ENCODE data around the gene ABCA2.

The ABCA2 gene

DNA sequence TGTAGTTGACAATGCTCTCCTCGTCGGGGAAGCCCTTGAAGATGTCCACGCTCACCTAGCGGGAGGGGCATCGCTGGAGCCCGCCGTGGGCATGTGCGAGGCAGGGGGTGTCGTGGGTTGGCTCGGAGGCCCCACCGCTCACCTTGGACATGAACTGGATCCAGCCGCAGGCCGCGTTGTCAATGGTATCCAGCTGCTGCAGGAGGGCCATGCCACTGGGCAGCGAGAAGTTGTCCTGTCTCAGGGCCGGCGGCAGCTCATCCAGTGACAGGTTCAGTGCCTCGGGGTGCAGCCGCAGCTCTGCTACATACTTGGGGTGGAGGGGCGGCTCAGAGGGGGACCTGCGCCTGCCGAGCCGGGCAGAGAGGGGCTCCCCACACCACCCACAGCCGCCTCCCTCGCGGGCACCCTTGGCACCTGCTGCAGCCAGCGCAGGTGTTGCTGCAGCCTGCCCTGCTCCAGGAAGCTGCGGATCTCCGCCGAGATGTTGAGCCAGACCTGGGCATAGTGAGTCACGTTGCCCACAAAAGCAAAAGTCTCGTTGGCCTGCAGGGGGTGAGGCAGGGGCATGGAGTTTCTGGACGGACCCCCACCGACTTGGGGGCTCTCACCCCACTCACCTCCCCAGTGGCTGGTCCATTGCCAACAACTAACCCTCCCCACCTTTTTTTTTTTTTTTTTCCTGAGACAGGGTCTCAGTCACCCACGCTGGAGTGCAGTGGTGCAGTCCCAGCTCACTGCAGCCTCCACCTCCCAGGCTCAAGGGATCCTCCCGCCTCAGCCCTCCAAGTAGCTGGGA lies 9.1 kb downstream of the ABCA2 start:
- no peak for ATAC-seq
- no peak for TF ChIP-seq CSDC2 (CRISPR knock-in tag; IDR thresholded peaks at IDR 0.05)
- no peak for TF ChIP-seq ZNF565 (CRISPR knock-in tag; conservative IDR thresholded peaks at IDR 0.05; ENCODE audit: low read depth)

DNA sequence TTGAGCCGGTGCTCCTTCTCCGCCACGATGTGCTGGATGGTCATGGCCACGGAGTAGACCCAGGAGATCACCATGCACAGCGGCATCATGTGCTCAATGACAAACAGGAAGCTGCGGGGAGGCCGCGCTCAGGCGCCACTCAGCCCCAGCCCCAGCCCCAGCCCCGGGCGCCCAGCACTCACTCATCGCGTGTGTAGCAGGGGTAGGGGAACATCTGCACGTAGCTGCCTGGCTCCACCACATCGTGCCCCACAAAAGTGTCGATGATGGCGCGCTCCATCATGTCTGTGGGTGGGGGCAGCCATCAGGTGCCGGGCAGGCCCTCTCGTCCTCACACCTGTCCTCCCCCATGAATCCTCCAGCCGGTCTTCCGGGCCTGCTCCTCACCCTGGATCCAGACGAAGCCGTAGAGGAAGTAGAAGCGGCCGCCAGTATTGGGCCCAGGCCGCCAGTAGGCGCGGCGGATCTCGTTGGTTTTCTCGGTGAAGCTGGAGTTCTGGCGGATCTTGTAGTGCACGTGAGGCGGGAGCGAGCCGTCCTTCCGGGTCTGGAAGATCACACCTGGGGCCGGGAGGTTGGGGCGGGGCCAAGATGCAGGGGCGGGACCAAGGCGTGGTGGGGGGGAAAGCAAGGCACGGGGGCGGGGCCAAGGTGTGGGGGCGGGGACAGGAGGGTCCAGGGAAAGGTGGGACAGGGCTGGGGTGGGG lies 10.1 kb downstream of the ABCA2 start:
- ATAC-seq: no peak
- TF ChIP-seq, protein P1, sequence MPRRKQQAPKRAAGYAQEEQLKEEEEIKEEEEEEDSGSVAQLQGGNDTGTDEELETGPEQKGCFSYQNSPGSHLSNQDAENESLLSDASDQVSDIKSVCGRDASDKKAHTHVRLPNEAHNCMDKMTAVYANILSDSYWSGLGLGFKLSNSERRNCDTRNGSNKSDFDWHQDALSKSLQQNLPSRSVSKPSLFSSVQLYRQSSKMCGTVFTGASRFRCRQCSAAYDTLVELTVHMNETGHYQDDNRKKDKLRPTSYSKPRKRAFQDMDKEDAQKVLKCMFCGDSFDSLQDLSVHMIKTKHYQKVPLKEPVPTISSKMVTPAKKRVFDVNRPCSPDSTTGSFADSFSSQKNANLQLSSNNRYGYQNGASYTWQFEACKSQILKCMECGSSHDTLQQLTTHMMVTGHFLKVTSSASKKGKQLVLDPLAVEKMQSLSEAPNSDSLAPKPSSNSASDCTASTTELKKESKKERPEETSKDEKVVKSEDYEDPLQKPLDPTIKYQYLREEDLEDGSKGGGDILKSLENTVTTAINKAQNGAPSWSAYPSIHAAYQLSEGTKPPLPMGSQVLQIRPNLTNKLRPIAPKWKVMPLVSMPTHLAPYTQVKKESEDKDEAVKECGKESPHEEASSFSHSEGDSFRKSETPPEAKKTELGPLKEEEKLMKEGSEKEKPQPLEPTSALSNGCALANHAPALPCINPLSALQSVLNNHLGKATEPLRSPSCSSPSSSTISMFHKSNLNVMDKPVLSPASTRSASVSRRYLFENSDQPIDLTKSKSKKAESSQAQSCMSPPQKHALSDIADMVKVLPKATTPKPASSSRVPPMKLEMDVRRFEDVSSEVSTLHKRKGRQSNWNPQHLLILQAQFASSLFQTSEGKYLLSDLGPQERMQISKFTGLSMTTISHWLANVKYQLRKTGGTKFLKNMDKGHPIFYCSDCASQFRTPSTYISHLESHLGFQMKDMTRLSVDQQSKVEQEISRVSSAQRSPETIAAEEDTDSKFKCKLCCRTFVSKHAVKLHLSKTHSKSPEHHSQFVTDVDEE (CRISPR knock-in tag; IDR thresholded peaks at IDR 0.05): no peak
- no peak for TF ChIP-seq TOX (CRISPR knock-in tag; IDR thresholded peaks at IDR 0.05; ENCODE audit: borderline replicate concordance)
- TF ChIP-seq ZC3H10 (CRISPR knock-in tag; IDR thresholded peaks at IDR 0.05): no peak
- TF ChIP-seq, protein P2, sequence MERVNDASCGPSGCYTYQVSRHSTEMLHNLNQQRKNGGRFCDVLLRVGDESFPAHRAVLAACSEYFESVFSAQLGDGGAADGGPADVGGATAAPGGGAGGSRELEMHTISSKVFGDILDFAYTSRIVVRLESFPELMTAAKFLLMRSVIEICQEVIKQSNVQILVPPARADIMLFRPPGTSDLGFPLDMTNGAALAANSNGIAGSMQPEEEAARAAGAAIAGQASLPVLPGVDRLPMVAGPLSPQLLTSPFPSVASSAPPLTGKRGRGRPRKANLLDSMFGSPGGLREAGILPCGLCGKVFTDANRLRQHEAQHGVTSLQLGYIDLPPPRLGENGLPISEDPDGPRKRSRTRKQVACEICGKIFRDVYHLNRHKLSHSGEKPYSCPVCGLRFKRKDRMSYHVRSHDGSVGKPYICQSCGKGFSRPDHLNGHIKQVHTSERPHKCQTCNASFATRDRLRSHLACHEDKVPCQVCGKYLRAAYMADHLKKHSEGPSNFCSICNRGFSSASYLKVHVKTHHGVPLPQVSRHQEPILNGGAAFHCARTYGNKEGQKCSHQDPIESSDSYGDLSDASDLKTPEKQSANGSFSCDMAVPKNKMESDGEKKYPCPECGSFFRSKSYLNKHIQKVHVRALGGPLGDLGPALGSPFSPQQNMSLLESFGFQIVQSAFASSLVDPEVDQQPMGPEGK (CRISPR knock-in tag; IDR thresholded peaks at IDR 0.05; ENCODE audit: borderline replicate concordance): no peak
- TF ChIP-seq TCF4 (CRISPR knock-in tag; IDR thresholded peaks at IDR 0.05; ENCODE audit: borderline replicate concordance): no peak
- TF ChIP-seq ZFP3 (CRISPR knock-in tag; IDR thresholded peaks at IDR 0.05): no peak
- TF ChIP-seq ZNF70 (CRISPR knock-in tag; IDR thresholded peaks at IDR 0.05): no peak
- TF ChIP-seq PPARA (CRISPR knock-in tag; IDR thresholded peaks at IDR 0.05; ENCODE audit: borderline replicate concordance): no peak
- no peak for TF ChIP-seq ISL1 (CRISPR knock-in tag; IDR thresholded peaks at IDR 0.05)
- TF ChIP-seq ESRRG (CRISPR knock-in tag; IDR thresholded peaks at IDR 0.05): no peak
- TF ChIP-seq BACH2 (CRISPR knock-in tag; IDR thresholded peaks at IDR 0.05; ENCODE audit: borderline replicate concordance): no peak
- TF ChIP-seq RARB (CRISPR knock-in tag; IDR thresholded peaks at IDR 0.05): no peak
- no peak for TF ChIP-seq SNAI2 (CRISPR knock-in tag; IDR thresholded peaks at IDR 0.05)
- TF ChIP-seq, protein P3, sequence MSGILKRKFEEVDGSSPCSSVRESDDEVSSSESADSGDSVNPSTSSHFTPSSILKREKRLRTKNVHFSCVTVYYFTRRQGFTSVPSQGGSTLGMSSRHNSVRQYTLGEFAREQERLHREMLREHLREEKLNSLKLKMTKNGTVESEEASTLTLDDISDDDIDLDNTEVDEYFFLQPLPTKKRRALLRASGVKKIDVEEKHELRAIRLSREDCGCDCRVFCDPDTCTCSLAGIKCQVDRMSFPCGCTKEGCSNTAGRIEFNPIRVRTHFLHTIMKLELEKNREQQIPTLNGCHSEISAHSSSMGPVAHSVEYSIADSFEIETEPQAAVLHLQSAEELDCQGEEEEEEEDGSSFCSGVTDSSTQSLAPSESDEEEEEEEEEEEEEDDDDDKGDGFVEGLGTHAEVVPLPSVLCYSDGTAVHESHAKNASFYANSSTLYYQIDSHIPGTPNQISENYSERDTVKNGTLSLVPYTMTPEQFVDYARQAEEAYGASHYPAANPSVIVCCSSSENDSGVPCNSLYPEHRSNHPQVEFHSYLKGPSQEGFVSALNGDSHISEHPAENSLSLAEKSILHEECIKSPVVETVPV (CRISPR knock-in tag; IDR thresholded peaks at IDR 0.05): no peak
- TF ChIP-seq, protein P4, sequence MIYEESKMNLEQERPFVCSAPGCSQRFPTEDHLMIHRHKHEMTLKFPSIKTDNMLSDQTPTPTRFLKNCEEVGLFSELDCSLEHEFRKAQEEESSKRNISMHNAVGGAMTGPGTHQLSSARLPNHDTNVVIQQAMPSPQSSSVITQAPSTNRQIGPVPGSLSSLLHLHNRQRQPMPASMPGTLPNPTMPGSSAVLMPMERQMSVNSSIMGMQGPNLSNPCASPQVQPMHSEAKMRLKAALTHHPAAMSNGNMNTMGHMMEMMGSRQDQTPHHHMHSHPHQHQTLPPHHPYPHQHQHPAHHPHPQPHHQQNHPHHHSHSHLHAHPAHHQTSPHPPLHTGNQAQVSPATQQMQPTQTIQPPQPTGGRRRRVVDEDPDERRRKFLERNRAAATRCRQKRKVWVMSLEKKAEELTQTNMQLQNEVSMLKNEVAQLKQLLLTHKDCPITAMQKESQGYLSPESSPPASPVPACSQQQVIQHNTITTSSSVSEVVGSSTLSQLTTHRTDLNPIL (CRISPR knock-in tag; IDR thresholded peaks at IDR 0.05; ENCODE audit: low read depth): no peak
- TF ChIP-seq GLIS3 (CRISPR knock-in tag; IDR thresholded peaks at IDR 0.05): no peak
- TF ChIP-seq ZNF565 (CRISPR knock-in tag; conservative IDR thresholded peaks at IDR 0.05; ENCODE audit: low read depth): no peak
- no peak for TF ChIP-seq CSDC2 (CRISPR knock-in tag; IDR thresholded peaks at IDR 0.05)
- TF ChIP-seq ZFP30 (CRISPR knock-in tag; IDR thresholded peaks at IDR 0.05): no peak

DNA sequence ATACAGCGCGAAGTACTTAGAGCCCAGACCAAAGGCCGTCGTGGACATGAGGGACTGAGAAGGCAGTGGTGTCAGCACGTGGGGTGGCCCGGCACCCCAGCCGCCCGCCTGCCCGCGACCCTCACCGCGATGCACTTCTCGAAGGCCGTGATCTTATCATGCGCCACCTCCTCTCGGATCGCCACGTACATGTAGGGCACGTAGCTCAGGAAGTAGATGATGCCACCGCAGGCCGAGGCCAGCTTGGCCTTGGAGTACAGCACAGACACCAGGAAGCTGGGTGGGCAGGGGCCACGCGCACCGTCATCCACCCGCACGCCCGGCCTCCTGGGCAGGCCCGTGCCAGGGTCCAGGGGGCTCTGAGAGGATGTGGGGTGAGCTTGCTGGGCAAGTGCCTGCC lies 11.0 kb downstream of the ABCA2 start:
- TF ChIP-seq ZNF8 (CRISPR knock-in tag; IDR thresholded peaks at IDR 0.05): no peak
- TF ChIP-seq ZNF565 (CRISPR knock-in tag; conservative IDR thresholded peaks at IDR 0.05; ENCODE audit: low read depth): no peak
- no peak for TF ChIP-seq OSR1 (CRISPR knock-in tag; IDR thresholded peaks at IDR 0.05)
- no peak for TF ChIP-seq TCF4 (CRISPR knock-in tag; IDR thresholded peaks at IDR 0.05; ENCODE audit: borderline replicate concordance)
- no peak for TF ChIP-seq ZFP30 (CRISPR knock-in tag; IDR thresholded peaks at IDR 0.05)
- TF ChIP-seq PPARA (CRISPR knock-in tag; IDR thresholded peaks at IDR 0.05; ENCODE audit: borderline replicate concordance): no peak
- TF ChIP-seq, protein P4 (CRISPR knock-in tag; IDR thresholded peaks at IDR 0.05; ENCODE audit: low read depth): no peak
- TF ChIP-seq ZC3H10 (CRISPR knock-in tag; IDR thresholded peaks at IDR 0.05): no peak
- no peak for TF ChIP-seq SNAI2 (CRISPR knock-in tag; IDR thresholded peaks at IDR 0.05)
- TF ChIP-seq, protein P1 (CRISPR knock-in tag; IDR thresholded peaks at IDR 0.05): no peak
- no peak for TF ChIP-seq TOX (CRISPR knock-in tag; IDR thresholded peaks at IDR 0.05; ENCODE audit: borderline replicate concordance)
- ATAC-seq: no peak

Measured in SK-N-SH treated with all-trans-retinoic acid at 6 μM for 48 hours (cell line).